HG03045 (cell line): ENCODE data around the gene CST9.

Experiments
- ATAC-seq: cut with Tn5 transposase; IDR thresholded peaks from one replicate; pipeline ENCODE4 v1.9.1; 2021; ENCODE audit warnings: mild to moderate bottlenecking, moderate library complexity; ENCODE audit not compliant: unreplicated experiment

CST9 gene

GRCh38 chr20:23605867-23606651 lies at the start of gene CST9:
TSS of gene CST9 (minus strand) at chr20:23605917. CDS start at chr20:23605864, 53 bp downstream.
- no peak for ATAC-seq

- ATAC-seq = no peak
Observed at GRCh38 chr20:23654717-23655116, 49.0 kb upstream of the CST9 start.

- ATAC-seq = no peak
Observed at GRCh38 chr20:23654000-23654399, 48.3 kb upstream of the CST9 start.

- ATAC-seq = no peak
Observed at GRCh38 chr20:23653400-23653938, 47.8 kb upstream of the CST9 start.

DNA sequence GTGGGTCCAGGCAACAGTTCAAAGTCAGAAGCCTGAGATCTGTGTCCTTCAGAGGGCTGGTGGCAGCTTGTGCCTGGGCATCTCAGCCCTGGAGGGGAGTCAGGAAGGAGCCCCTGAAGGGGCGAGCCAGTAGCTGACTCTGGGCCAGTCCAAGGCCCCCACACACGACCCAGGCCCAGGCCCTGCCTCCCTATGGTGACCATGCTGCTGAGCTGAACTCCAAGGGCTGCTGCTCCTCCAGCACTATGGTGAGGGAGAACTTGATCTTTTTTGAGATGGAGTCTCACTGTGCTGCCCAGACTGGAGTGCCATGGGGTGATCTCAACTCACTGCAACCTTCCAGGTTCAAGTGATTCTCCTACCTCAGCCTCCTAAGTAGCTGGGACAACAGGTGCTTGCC lies 47.2 kb upstream of the CST9 start:
- ATAC-seq = no peak

- ATAC-seq = no peak
Observed at GRCh38 chr20:23652371-23652770, 46.7 kb upstream of the CST9 start.

GRCh38 chr20:23651117-23651516 lies 45.4 kb upstream of the CST9 start:
- no peak for ATAC-seq

- ATAC-seq = no peak
Observed at GRCh38 chr20:23649830-23650417, 44.2 kb upstream of the CST9 start.

- ATAC-seq = no peak
Observed at GRCh38 chr20:23649242-23649641, 43.5 kb upstream of the CST9 start.

DNA sequence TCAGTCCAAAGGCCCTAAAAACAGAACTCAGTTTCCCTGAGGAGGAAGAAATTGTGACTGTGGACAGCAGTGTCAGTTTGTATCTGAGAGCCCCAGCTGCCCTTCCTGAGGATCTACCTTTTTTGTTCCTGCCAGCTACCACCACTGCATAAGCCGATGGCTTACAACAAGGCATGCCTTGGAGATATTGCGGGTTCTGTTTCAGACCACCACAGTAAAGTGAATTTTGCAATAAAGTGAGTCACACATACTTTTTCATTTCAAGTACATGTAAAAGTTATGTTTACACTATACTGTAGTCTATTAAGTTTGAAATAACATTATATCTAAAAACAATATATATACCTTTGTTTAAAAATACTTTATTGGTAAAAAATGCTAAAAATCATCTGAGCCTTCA lies 41.6 kb upstream of the CST9 start:
- no peak for ATAC-seq

- ATAC-seq = no peak
Observed at GRCh38 chr20:23646106-23646873, 40.6 kb upstream of the CST9 start.

DNA sequence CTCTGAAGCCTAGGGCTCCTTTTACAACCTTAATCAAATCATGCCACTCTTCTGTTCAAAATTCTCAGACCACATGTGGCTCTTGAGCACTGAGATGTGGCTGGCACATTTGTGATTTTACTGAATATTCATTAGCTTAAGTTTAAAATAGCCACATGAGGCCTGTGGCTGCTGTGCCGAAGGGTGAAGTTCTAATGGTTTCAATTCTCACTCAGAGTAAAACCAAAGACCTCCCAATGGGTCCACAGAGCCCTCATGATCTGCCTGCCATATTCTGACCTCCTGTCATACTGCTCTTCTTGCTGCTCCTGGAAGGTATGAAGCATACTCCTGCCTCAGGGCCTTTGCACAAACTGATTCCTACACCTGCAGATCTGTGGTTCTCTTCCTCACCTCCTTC lies 39.9 kb upstream of the CST9 start:
- no peak for ATAC-seq

- ATAC-seq = no peak
Observed at GRCh38 chr20:23644164-23644563, 38.4 kb upstream of the CST9 start.

- no peak for ATAC-seq
Observed at GRCh38 chr20:23643659-23644058, 37.9 kb upstream of the CST9 start.

GRCh38 chr20:23641936-23642751 lies 36.4 kb upstream of the CST9 start:
- ATAC-seq = no peak

- no peak for ATAC-seq
Observed at GRCh38 chr20:23640671-23641667, 35.3 kb upstream of the CST9 start.

DNA sequence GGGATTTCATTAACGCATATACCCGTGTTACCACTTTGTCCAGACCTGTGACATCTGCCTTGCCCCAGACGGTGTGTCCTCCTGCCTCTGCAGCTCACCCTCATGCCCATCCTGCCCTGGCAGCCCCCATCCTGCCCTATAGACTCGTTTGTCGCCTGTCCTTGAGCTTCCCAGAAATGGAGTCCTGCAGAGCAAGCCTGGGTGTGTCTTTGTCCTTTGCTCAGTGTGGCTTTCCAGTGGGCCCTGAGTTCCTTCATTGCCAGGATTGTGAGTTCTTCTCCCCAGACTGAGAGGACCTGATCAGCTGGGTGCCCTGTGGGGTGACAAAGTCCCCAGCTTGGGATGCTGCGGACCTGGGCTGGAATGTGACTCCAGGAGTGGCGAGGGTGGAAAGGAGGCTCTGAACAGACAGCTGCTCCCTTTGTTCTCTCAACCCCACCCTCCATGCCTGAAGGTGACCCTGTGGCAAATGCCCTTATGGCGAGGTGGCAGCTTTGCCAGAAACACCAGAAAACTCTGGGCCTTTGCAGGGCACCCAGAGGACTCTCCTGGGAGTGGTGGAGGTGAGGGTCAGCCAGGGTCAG lies 34.4 kb upstream of the CST9 start:
- ATAC-seq = no peak

DNA sequence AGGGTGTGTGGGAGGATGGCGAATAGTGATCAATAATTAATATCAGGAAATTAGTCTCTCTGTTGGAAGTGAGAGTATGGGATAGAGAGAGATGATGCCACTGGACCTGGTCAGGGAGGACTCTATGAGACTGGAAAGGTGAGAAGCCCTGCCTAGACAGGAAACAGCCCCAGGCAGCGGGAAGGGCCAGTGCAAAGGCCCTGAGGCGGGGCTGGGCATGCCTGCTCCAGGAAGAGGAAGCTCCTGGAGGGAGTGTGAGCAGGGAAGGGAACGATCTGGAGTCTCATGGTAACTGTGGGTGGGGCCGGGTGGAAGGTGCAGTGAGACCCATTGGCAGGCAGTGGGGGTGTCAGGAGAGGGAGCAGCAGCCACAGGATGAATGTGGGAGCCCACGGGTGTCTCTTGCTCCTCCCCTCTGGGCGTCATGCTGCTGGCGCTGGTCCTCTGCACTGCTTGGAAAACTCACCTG lies 33.8 kb upstream of the CST9 start:
- no peak for ATAC-seq

DNA sequence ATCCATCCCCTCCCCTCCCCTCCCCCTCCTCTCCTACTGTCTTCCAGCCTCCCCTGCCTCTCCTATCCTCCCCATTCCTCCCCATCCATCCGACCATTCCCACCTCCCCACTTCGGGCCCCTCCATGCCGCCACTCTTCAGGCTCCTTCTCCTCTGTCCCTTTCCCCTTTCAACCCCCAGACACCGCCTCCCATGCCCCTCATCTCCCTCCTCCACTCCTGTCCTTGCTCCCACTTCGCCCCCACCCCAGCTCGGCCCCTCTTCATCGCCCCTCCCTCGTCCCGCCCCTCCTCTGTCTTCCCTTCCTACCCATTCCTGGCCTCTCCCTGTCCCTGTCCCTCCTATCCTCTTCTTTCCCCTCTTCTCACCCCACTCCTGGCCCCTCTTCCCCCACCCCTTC lies 32.6 kb upstream of the CST9 start:
- no peak for ATAC-seq
